LNCAP (cell line): ENCODE measurements around the gene EXOG.

Experiments
- CTCF ChIP-seq: fragments of 450-650 bp; IDR thresholded peaks from 2 replicates; pipeline ENCODE4 v1.5.1; 2017; ENCODE audit warnings: mild to moderate bottlenecking

EXOG gene

GRCh38 chr3:38563886-38564270, 67.7 kb downstream of the EXOG start:
- no peak for TF ChIP-seq CTCF

GRCh38 chr3:38564631-38565338, 68.6 kb downstream of the EXOG start:
- TF ChIP-seq CTCF: no peak

- no peak for TF ChIP-seq CTCF
These were observed 69.4 kb downstream of the EXOG start for GRCh38 chr3:38565339-38566214.

- no peak for TF ChIP-seq CTCF
These were observed 70.0 kb downstream of the EXOG start for GRCh38 chr3:38566215-38566528.

- no peak for TF ChIP-seq CTCF
These were observed 71.4 kb downstream of the EXOG start for GRCh38 chr3:38567498-38567897.

GRCh38 chr3:38573111-38573510, 77.0 kb downstream of the EXOG start:
- no peak for TF ChIP-seq CTCF

- TF ChIP-seq CTCF: no peak
These were observed 77.4 kb downstream of the EXOG start for GRCh38 chr3:38573556-38573955.
